Osteoblast (primary cell): ENCODE measurements around the gene TYRO3. TPM values are rescaled to one million over a fixed set of nuclear protein-coding genes. Genes with fewer than 3 reads are reported as not detected.
A peak's percentile ranks its signal among the peaks of the same experiment; 100 is the strongest.

ENCODE experiments used
- DNase-seq: peaks from one replicate; pipeline ENCODE4 v3.0.0; 2011; ENCODE audit warnings: low spot score, mixed read lengths; ENCODE audit not compliant: insufficient read length; ENCODE audit errors: missing footprints
- H2AFZ ChIP-seq: 2 replicates; pipeline ENCODE4 v1.6.0; 2011; ENCODE audit warnings: mild to moderate bottlenecking, low read length
- H3K27ac ChIP-seq: 2 replicates; pipeline ENCODE4 v1.5.1; 2011; ENCODE audit warnings: mild to moderate bottlenecking, low read depth, low read length, moderate library complexity
- H3K27me3 ChIP-seq: 2 replicates; pipeline ENCODE4 v1.6.0; 2012; ENCODE audit warnings: mild to moderate bottlenecking, control low read depth, inconsistent platforms, low read length, moderate library complexity; ENCODE audit not compliant: insufficient read depth
- H3K36me3 ChIP-seq: 2 replicates; pipeline ENCODE4 v1.5.1; 2011; ENCODE audit warnings: mild to moderate bottlenecking, low read length, control low read depth, moderate library complexity; ENCODE audit not compliant: insufficient read depth
- H3K4me1 ChIP-seq: 2 replicates; pipeline ENCODE4 v1.5.1; 2011; ENCODE audit warnings: mild to moderate bottlenecking, low read length, control low read depth, moderate library complexity; ENCODE audit not compliant: insufficient read depth
- H3K4me2 ChIP-seq: 2 replicates; pipeline ENCODE4 v1.6.0; 2011; ENCODE audit warnings: mild to moderate bottlenecking, low read length; ENCODE audit not compliant: insufficient read depth
- H3K4me3 ChIP-seq: fragments of 200-600 bp; sonication (generic); 3 replicates; pipeline ENCODE4 v1.5.1; 2012; ENCODE audit warnings: mild to moderate bottlenecking, low read length, inconsistent platforms; ENCODE audit not compliant: insufficient read depth
- H3K79me2 ChIP-seq: 2 replicates; pipeline ENCODE4 v1.6.0; 2012; ENCODE audit warnings: mild to moderate bottlenecking, low read length, control low read depth, inconsistent platforms; ENCODE audit not compliant: insufficient read depth
- H3K9me3 ChIP-seq: 2 replicates; pipeline ENCODE4 v1.5.1; 2011; ENCODE audit warnings: low read depth, low read length, control low read depth
- H4K20me1 ChIP-seq: 2 replicates; pipeline ENCODE4 v1.6.0; 2012; ENCODE audit warnings: mild to moderate bottlenecking, low read length, control low read depth; ENCODE audit not compliant: insufficient read depth
- CTCF ChIP-seq: IDR thresholded peaks from 2 replicates; pipeline ENCODE4 v1.5.1; 2011; ENCODE audit warnings: mild to moderate bottlenecking, low read depth, low read length, moderate library complexity; ENCODE audit errors: extremely low read depth
- total RNA-seq: library from RNA; depleted of rRNA; stranded (reverse); fragments of >200 nt; gene quantifications from 2 replicates; pipeline ENCODE4 v1.2.3, GENCODE V29; 2012

TYRO3 gene
- total RNA-seq, result 6.2 and 6.8 TPM in 2 replicates

DNA sequence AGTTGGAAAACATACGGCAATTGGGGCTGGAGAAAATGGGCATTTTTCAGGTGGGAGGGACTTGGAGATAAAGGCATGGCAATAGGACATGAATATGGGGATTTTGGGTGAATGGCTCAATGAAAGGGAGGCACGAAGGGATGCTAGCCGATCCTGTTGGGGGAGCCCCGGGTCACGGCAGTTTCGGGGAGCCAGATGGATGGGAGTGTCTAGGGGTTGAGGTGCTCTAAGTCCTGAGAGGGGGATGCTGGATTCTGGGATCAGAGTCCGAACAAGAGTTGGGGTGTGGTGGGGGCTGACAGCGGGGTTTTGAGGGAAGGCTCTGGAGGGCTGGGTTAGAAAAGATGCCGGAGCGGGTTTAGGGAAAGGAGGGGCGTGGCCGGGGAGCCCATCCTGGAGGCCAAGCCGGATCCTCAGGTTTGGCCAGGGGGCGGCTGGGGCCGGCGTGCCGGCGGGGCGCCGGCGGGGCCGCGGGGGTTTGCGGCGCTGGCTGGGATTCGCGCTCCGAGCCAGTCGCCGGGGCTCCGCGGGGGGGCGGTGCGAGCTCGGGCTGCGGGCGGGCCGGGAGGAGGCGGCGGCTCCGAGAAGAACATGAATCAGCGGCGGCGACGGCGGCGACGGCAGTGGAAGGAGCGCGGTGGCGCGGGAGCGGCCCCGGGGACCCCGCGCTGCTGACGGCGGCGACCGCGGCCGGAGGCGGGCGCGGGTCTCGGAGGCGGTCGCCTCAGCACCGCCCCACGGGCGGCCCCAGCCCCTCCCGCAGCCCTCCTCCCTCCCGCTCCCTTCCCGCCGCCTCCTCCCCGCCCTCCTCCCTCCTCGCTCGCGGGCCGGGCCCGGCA is at the start of gene TYRO3:
TYRO3 (plus strand) TSS at position 813 of the 839 bp plus-strand sequence. CDS start 46 bp downstream, outside the sequence.
- Histone ChIP-seq H4K20me1 (peaks cover 3% of the 10 kb centered on the region), H3K27me3 (no peaks in the 10 kb centered on the region), H2AFZ (peak within 1 kb of the TSS; percentile 82), H3K4me1 (peaks cover 25% of the 10 kb centered on the region), H3K9me3 (no peaks in the 10 kb centered on the region), H3K4me3 (peak within 1 kb of the TSS; percentile 72), H3K4me2 (peak within 1 kb of the TSS; percentile 92), H3K79me2 (no peaks in the 10 kb centered on the region), H3K36me3 (no peaks in the 10 kb centered on the region), H3K27ac (no peak within 1 kb of the TSS)
- no peak for TF ChIP-seq CTCF
- peak; percentile 99 for DNase-seq

DNA sequence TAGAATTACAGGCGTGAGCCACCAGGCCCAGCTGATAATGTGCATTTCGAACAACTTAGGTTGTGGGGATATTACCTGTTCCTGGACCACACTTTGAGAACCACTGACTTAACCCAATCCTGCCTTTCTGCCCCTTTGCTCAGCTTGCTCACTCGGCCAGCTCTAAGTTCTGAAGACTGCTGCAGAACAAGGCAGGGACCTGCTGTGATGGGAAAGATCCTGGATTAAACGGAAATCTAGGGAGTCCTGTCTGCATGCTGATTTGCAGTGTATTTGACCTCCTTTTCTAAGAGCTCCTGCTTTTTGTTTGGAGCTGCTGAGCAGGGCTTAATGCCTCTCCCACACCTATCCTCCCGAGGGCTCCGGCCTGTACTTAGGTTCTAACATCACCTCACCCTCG is 48.3 kb upstream of the TYRO3 start:
- H3K4me1 ChIP-seq, result peaks cover 8% of the 10 kb centered on the region
- no peaks in the 10 kb centered on the region for H3K79me2 ChIP-seq
- no peaks in the 10 kb centered on the region for H3K36me3 ChIP-seq
- no peak overlapping the region for H2AFZ ChIP-seq
- H3K9me3 ChIP-seq, result no peaks in the 10 kb centered on the region
- TF ChIP-seq CTCF, result no peak
- H3K4me2 ChIP-seq, result no peak overlapping the region
- H3K27ac ChIP-seq, result no peak overlapping the region
- peak; percentile 66 for DNase-seq
- H4K20me1 ChIP-seq, result no peaks in the 10 kb centered on the region
- no peak overlapping the region for H3K4me3 ChIP-seq
- peaks cover 41% of the 10 kb centered on the region for H3K27me3 ChIP-seq

DNA sequence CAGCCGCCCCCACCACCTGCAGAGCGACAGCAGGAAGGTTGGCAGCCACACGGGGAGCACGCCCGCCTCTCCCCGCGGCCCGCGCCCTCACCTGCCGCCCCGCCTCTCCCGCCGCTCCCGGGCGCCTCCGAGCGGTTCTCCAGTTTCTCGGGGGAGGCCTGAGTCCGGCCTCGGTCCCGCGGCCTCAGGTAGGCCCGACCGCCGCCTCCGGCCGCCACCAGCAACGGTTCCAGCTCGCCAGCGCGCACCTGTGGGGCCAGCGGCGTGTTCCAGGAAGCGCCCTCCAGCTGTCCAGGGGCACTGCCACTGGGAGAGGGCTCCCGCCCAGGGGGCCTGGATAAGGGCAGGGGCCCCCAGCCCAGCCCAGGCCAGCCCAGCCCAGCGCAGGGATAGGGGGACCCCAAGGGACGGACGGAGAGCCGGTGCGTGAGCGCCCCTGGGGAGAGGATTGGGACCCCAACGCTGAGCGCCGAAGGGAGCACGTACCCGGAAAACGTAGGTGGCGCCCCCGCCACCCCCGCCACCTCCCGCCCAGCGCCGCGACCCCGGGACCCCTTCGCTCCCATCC is 47.6 kb upstream of the TYRO3 start:
- Histone ChIP-seq H3K4me1 (peaks cover 8% of the 10 kb centered on the region), H3K79me2 (no peaks in the 10 kb centered on the region), H2AFZ (no peak overlapping the region), H3K36me3 (no peaks in the 10 kb centered on the region), H3K4me2 (no peak overlapping the region), H3K4me3 (no peak overlapping the region), H4K20me1 (no peaks in the 10 kb centered on the region), H3K9me3 (no peaks in the 10 kb centered on the region), H3K27ac (no peak overlapping the region), H3K27me3 (peaks cover 41% of the 10 kb centered on the region)
- DNase-seq, result peak; percentile 85
- no peak for TF ChIP-seq CTCF

GRCh38 chr15:41511899-41512369 is 47.1 kb upstream of the TYRO3 start:
- Histone ChIP-seq H4K20me1 (no peaks in the 10 kb centered on the region), H3K4me2 (no peak overlapping the region), H3K4me1 (peaks cover 8% of the 10 kb centered on the region), H3K9me3 (no peaks in the 10 kb centered on the region), H2AFZ (no peak overlapping the region), H3K27me3 (peaks cover 41% of the 10 kb centered on the region), H3K36me3 (no peaks in the 10 kb centered on the region), H3K4me3 (no peak overlapping the region), H3K79me2 (no peaks in the 10 kb centered on the region), H3K27ac (no peak overlapping the region)
- peak; percentile 90 for DNase-seq
- no peak for TF ChIP-seq CTCF
